Thyroid gland (tissue), 4 donors: ENCODE measurements around the gene NUDT11.
"Not testable (repeated sequence)": the region's sequence is repeated elsewhere in the genome, so short reads cannot be mapped to it uniquely, and the experiment has no call there.

Source experiments
- POLR2A ChIP-seq, 2 donors: fragments of 450-650 bp; IDR thresholded peaks; one replicate each; pipeline ENCODE4 v1.6.1; 2017; ENCODE audit warnings: antibody characterized with exemption in 2 of 2, mild to moderate bottlenecking in 2 of 2, moderate library complexity in 1 of 2
- TF ChIP-seq, protein P1 (sequence below), 6 experiments: fragments of 200-600 bp in 3 of 6; fragments of 450-650 bp in 3 of 6; sonication (generic) in 3 of 6; IDR thresholded peaks; one replicate each; pipeline ENCODE4 v1.5.1; 2016 to 2019; ENCODE audit warnings: antibody characterized with exemption in 6 of 6, mild to moderate bottlenecking in 2 of 6, inconsistent platforms in 1 of 6, moderate library complexity in 1 of 6

GRCh38 chrX:51495701-51496488 lies 497 bp downstream of the NUDT11 start:
- TF ChIP-seq, protein P1, sequence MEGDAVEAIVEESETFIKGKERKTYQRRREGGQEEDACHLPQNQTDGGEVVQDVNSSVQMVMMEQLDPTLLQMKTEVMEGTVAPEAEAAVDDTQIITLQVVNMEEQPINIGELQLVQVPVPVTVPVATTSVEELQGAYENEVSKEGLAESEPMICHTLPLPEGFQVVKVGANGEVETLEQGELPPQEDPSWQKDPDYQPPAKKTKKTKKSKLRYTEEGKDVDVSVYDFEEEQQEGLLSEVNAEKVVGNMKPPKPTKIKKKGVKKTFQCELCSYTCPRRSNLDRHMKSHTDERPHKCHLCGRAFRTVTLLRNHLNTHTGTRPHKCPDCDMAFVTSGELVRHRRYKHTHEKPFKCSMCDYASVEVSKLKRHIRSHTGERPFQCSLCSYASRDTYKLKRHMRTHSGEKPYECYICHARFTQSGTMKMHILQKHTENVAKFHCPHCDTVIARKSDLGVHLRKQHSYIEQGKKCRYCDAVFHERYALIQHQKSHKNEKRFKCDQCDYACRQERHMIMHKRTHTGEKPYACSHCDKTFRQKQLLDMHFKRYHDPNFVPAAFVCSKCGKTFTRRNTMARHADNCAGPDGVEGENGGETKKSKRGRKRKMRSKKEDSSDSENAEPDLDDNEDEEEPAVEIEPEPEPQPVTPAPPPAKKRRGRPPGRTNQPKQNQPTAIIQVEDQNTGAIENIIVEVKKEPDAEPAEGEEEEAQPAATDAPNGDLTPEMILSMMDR (IDR thresholded peaks at IDR 0.05) = not testable (repeated sequence)
- not testable (repeated sequence) for TF ChIP-seq POLR2A (IDR thresholded peaks at IDR 0.05)
